SKM-1 treated with dmso at 0.1 percent for 144 hours (cell line): ENCODE data around the gene ECE1.
"Not testable (repeated sequence)": the region's sequence is repeated elsewhere in the genome, so short reads cannot be mapped to it uniquely, and the experiment has no call there.

ENCODE experiments used
- DNase-seq: peaks from one replicate; lab custom pipeline; 2025; ENCODE audit not compliant: unreplicated experiment; lab: John Stamatoyannopoulos, UW

Gene ECE1

GRCh38 chr1:21189421-21189820, 100.8 kb downstream of the ECE1 start:
- DNase-seq: no peak

DNA sequence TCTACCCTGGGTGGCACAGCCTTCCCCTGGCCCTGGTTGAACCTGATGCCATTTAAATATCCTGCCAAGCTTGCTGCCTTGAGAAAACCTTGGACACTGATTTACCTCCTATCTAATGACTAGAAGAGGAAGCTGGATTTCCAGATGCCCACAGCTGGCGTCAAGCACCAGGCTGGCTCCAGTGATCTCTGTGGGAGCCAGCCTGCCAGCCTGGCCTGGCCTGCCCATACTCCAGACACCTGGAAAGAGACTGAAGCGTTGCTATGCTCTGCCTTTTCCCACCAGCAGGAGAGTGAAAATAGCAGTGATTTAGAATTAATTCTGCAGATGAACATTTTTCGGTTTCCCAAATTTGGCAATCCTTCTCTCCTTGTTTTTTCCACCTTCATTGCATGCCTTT, 102.0 kb downstream of the ECE1 start:
- DNase-seq: no peak

DNA sequence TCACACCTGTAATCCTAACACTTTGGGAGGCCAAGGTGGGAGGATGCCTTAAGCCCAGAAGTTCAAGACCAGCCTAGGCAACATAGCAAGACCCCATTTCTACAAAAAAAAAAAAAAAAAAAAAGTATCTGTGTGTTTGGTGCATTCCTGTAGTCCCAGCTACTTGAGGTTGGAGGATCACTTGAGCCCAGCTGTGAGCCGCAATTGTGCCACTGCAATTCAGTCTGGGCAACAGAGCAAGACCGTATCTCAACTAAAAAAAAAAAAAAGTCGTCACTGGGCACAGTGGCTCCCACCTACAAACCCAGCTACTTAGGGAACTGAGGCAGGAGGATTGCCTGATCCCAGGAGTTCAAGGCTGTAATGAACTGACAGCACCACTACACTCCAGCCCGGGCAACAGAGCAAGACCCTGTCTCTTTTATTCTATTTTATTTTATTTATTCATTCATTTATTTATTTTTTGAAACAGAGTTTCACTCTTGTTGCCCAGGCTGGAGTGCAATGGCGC, 105.0 kb downstream of the ECE1 start:
- no peak for DNase-seq

DNA sequence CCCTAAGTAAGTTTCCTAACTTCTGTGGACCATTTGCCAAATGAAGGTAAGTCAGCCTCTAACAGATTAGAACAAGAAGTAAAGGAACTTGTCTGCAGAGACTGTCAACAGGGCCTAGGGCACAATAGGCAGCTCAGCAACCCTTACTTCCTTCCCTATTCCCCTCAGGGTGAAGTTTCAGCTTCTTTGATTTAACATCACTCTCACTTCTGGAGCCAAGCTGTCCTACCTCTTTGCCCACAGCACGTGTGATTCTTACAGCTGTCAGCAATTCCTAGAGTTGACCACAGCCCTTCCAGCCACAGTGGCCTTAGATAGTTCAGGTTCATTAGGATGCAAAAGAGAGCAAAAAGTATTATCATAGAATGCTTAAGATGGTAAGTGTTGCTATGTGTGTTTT, 106.0 kb downstream of the ECE1 start:
- DNase-seq: peak; percentile 65

DNA sequence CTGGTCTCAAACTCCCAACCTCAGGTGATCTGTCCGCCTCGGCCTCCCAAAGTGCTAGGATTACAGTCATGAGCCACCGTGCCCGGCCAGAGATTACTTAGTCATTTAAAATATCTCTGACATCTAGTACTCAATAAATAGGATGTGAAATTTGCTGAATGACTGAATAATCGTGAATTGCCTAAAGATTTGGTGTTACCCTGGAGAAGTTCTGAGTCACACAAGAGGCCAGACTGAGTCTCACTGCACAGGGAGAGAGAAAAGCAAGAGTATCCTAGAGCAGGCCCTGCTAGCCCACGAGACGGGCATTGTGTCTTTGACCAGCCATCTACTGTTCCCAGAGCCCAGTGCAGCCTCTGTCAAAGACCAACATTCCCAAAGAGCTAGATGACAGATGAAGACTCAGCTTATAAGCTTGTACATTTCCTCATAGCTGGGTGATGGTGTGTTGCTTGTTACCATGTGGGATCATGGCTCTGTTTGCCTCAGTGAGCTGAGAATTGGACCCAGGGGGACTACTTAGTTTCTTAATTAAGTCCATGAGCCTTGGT, 108.0 kb downstream of the ECE1 start:
- no peak for DNase-seq

GRCh38 chr1:21178271-21178670, 112.0 kb downstream of the ECE1 start:
- not testable (repeated sequence) for DNase-seq

- DNase-seq: peak; percentile 97
These were observed 113.4 kb downstream of the ECE1 start, which contains the start of gene EIF4G3 for GRCh38 chr1:21176586-21177555. Gene EIF4G3 (minus strand): TSS chr1:21176897. CDS start chr1:21002742, 174,155 bp downstream.

DNA sequence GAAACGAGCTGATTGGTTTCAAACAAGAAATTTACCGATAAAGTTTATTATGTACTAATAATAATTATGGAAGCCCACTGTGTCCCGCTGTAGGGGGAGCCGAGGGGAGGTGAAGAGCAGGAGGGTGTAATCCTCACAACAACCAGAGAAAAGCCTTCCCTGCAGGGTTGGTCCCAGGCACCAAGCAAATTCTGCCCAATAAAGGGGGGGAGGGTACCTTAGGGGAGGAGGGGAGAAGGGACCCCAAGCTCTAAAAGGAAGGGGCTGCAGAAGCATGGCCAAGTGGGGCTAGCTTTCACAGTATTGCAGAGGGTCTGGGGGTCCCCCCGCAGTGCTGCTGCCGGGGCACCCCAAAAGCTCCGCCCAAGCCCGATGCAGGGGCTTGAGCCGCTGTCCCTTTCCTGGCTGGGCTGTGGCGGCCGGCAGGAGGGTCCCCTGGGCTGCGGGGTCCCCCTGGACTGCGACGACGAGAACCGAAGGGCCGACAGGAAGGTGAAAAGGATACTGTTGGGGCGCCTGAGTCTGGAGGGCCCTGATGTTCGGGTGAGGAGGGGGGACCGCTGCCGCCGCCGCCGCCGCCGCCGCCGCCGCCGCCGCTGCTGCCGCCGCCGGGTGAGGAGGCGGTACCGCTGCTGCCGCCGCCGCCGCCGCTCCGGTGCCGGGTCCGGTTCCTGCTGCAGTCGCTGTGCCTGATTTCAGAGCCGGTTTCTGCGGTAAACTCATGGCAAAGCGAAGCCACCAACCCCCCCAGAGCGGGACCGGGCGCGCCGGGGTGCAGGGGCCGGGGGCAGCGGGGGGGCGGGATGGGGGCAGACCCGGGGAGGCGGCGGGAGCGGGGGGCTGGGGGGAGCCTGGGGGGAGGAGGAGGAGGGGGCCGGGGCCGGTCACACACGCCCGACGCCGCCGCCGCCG, 114.3 kb downstream of the ECE1 start:
- no peak for DNase-seq

- DNase-seq: peak; percentile 90
These were observed 115.0 kb downstream of the ECE1 start for GRCh38 chr1:21175324-21175669.

GRCh38 chr1:21174654-21175323, 115.5 kb downstream of the ECE1 start:
- DNase-seq: no peak

DNA sequence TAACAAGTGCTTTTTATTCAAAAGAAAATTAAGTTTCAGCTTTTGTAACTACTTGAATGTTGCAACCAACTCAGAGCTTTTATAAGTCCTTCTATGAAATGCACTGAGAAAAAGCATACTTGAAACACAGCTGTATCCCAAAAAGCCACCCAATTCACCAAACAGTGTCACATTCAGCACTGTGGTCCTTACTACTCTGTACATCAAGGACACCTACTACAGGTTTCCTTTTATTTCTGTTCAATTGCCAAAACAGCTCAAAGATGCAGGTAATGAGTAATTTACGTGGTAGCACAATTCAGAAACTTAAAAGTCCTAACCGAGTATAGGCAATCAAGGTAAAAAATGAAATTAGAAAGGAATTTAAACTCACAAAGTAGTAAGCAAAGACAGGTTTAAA, 116.0 kb downstream of the ECE1 start:
- no peak for DNase-seq

DNA sequence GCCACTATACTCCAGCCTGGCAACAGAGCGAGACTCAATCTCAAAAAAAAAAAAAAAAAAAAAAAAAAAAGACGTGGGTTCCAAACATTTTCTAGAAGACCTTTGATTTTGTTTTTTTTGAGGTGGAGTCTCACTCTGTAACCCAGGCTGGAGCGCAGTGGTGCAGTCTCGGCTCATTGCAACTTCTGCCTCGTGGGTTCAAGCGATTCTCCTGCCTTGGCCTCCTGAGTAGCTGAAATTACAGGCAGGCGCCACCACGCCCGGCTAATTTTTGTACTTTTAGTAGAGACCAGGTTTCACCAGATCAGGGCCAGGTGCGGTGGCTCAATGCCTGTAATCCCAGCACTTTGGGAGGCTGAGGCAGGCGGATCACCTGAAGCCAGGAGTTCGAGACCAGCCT, 117.2 kb downstream of the ECE1 start:
- DNase-seq: not testable (repeated sequence)

- DNase-seq: not testable (repeated sequence)
These were observed 119.4 kb downstream of the ECE1 start for GRCh38 chr1:21170837-21171236.

DNA sequence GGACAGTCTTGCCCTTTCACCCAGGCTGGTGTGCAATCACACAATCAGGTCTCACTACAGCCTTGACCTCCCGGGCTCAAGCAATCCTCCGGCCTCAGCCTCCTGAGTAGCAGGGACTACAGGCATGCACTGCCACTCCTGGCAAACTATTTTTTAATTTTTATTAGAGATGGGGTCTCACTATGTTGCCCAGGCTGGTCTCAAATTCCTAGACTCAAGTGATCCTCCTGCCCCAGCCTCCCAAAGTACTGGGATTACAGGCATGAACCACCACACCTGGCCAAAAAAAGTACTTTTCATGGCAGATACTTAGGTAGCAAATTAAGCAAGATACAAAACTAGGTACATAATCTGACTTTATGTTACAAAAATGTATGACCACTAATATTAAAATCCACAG, 121.8 kb downstream of the ECE1 start:
- no peak for DNase-seq
